ENCODE measurements around the gene TMEM184C. TPM values are rescaled to one million over a fixed set of nuclear protein-coding genes. Genes with fewer than 3 reads are reported as not detected.

The TMEM184C gene
- 17.6 TPM for polyA plus RNA-seq (2013)

DNA sequence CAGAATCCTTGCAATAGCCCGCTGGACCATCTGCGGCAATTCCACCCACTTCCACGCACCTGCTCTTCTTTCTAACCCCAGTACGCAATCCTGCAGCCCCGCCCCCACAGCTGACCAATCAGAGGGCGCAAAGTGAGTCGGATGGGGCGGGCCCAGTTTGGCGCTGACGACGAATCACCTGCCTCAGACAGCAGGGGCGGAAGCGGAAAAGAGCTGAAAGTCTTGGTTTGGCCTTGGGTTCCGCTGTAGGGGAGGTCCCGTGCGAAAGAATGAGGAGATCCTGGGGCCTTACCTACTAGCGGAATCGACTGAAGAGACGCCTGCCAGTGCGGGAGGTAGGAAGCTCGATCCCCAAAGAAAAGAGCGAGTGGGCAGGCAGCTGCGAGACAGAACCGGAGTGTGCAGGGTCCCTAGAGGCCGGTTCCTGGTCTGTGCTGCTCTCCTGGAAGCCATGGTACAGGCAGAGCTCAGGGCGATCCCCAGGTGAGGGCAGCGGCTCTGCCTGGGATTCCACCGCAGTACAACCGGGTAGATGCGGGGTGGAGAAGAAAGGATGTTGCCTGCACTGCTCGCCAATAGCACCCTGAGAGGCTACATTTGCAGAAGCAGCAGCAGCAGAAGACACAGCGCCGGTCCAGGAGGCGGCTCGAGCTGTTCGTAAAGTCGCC is at the start of gene TMEM184C:
Gene TMEM184C (plus strand): TSS at position 225 of the 668 bp plus-strand sequence. CDS start 560 bp downstream, outside the sequence.
- Histone ChIP-seq H3K9me3 (ENCODE audit: control extremely low read depth in 1 of 5, control insufficient read depth in 4 of 5, insufficient read depth in 2 of 5, low read depth in 1 of 5, low read length in 4 of 5) (no peaks in the 10 kb centered on the region), H3K36me3 (ENCODE audit: control insufficient read depth in 4 of 4, insufficient read depth in 4 of 4, low read length in 3 of 4) (peaks cover 3 to 8% (median 5%) of the 10 kb centered on the region in 4 experiments), H3K27me3 (replicated peaks in 2 of 5; ENCODE audit: control insufficient read depth in 4 of 5, insufficient read depth in 5 of 5, low read length in 4 of 5) (peaks cover 0 to 5% (median 0%) of the 10 kb centered on the region in 5 experiments), H3K27ac (ENCODE audit: insufficient read depth in 1 of 2, low read depth in 1 of 2, low read length in 2 of 2, poor library complexity in 1 of 2, severe bottlenecking in 2 of 2) (peak within 1 kb of the TSS; percentile 91 to 95), H3K4me3 (ENCODE audit: control insufficient read depth in 1 of 7, extremely low read depth in 1 of 7, insufficient read depth in 4 of 7, low read depth in 2 of 7, low read length in 6 of 7) (peak within 1 kb of the TSS; percentile 92 to 100 (median 97)), H3K4me1 (ENCODE audit: control extremely low read depth in 1 of 4, control insufficient read depth in 4 of 4, insufficient read depth in 4 of 4, low read length in 3 of 4) (peaks cover 11 to 31% (median 17%) of the 10 kb centered on the region in 4 experiments)
- ChIA-PET POLR2A (interaction anchor here (0.6 to 1.1 kb wide), 2 partner anchors 51 to 66 kb away, joined by 3 read pairs; partner anchors contain the start of gene PRMT9), CTCF (interaction anchor here (0.7 to 3.8 kb wide), 8 partner anchors 12 to 248 kb away, joined by 3 to 27 read pairs (median 4); partner anchors contain the start of gene ARHGAP10)
- DNase-seq: peak; percentile 96 to 99 (median 99)
- WGBS (ENCODE audit: insufficient coverage): 0% methylated on average over 37 of the region's 37 CpGs

DNA sequence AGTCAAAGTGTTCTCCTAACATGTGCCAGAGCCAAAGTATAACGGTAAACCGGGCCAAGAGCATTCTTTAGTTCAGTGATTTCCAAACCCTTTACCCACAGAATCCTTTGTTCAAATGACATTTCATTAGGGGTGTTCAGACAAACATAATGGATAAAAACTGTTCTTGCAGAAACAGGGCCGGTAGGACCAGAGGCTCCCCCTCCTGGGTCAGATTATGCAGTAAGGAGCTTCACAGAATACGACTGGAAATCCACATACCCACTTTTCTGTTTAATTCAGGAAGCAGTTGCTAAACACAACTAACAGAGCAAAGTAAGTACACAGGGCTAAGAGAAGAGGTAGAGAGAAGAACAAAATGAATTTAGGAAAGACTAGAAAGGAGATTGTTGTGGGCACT is 46.6 kb upstream of the TMEM184C start:
- Histone ChIP-seq H3K9me3 (ENCODE audit: control extremely low read depth in 1 of 5, control insufficient read depth in 4 of 5, insufficient read depth in 2 of 5, low read depth in 1 of 5, low read length in 4 of 5) (peaks cover 0 to 3% (median 0%) of the 10 kb centered on the region in 5 experiments), H3K4me3 (ENCODE audit: control insufficient read depth in 1 of 7, extremely low read depth in 1 of 7, insufficient read depth in 4 of 7, low read depth in 2 of 7, low read length in 6 of 7) (no peak overlapping the region), H3K27me3 (replicated peaks in 2 of 5; ENCODE audit: control insufficient read depth in 4 of 5, insufficient read depth in 5 of 5, low read length in 4 of 5) (peaks cover 0 to 2% (median 0%) of the 10 kb centered on the region in 5 experiments), H3K27ac (ENCODE audit: insufficient read depth in 1 of 2, low read depth in 1 of 2, low read length in 2 of 2, poor library complexity in 1 of 2, severe bottlenecking in 2 of 2) (no peak overlapping the region), H3K36me3 (ENCODE audit: control insufficient read depth in 4 of 4, insufficient read depth in 4 of 4, low read length in 3 of 4) (no peaks in the 10 kb centered on the region), H3K4me1 (ENCODE audit: control extremely low read depth in 1 of 4, control insufficient read depth in 4 of 4, insufficient read depth in 4 of 4, low read length in 3 of 4) (no peaks in the 10 kb centered on the region)
- 78% methylated on average over 1 of the region's 4 CpGs for WGBS (ENCODE audit: insufficient coverage)
- ChIA-PET CTCF (interaction anchor here (0.7 kb wide), 1 partner anchor 297 kb away, joined by 3 read pairs; no protein-coding TSS in a partner anchor), POLR2A (no interaction called here)
- DNase-seq: no peak

DNA sequence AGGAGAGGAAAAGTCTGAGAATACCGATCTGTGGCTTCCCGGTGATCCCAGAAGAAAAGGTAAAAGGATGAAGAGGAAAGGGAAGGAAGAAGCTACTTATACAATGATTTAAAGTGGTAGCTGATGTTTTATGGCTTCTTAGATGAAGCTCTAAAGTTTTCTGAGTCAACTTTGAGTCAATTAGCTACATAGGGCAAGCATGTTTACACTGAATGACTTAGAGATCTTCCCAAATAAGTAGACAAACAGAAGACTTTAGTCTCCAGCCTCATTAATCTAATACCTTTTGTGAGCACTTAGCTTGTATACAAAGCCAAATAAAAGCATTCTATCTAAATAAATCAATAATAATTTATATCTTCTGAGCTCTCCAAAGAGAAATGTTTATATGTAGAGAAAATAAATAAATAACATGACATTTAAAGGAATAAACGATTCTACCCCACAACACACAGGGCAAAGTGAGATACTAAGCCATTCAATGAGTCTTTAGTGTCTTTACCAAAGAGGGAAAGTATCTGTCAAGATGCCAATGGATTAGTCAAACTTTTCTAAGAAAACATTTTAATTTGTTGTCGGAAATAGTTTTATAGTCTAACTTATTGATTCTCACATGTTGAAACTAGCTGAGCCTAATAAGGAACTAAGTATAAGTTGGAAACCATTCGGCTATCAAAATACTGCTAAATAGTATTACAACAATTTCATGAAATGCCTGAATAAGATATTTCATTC is 46.0 kb upstream of the TMEM184C start:
- peaks cover 0 to 3% (median 0%) of the 10 kb centered on the region in 5 experiments for H3K9me3 ChIP-seq (ENCODE audit: control extremely low read depth in 1 of 5, control insufficient read depth in 4 of 5, insufficient read depth in 2 of 5, low read depth in 1 of 5, low read length in 4 of 5)
- ChIA-PET POLR2A (no interaction called here), CTCF (interaction anchor here (0.7 kb wide), 1 partner anchor 296 kb away, joined by 3 read pairs; no protein-coding TSS in a partner anchor)
- DNase-seq: no peak
- H3K36me3 ChIP-seq (ENCODE audit: control insufficient read depth in 4 of 4, insufficient read depth in 4 of 4, low read length in 3 of 4): no peaks in the 10 kb centered on the region
- peaks cover 0 to 2% (median 0%) of the 10 kb centered on the region in 5 experiments for H3K27me3 ChIP-seq (replicated peaks in 2 of 5; ENCODE audit: control insufficient read depth in 4 of 5, insufficient read depth in 5 of 5, low read length in 4 of 5)
- WGBS (ENCODE audit: insufficient coverage): 87% methylated on average over 3 of the region's 5 CpGs
- no peak overlapping the region for H3K4me3 ChIP-seq (ENCODE audit: control insufficient read depth in 1 of 7, extremely low read depth in 1 of 7, insufficient read depth in 4 of 7, low read depth in 2 of 7, low read length in 6 of 7)
- no peak overlapping the region for H3K27ac ChIP-seq (ENCODE audit: insufficient read depth in 1 of 2, low read depth in 1 of 2, low read length in 2 of 2, poor library complexity in 1 of 2, severe bottlenecking in 2 of 2)
- H3K4me1 ChIP-seq (ENCODE audit: control extremely low read depth in 1 of 4, control insufficient read depth in 4 of 4, insufficient read depth in 4 of 4, low read length in 3 of 4): no peaks in the 10 kb centered on the region

DNA sequence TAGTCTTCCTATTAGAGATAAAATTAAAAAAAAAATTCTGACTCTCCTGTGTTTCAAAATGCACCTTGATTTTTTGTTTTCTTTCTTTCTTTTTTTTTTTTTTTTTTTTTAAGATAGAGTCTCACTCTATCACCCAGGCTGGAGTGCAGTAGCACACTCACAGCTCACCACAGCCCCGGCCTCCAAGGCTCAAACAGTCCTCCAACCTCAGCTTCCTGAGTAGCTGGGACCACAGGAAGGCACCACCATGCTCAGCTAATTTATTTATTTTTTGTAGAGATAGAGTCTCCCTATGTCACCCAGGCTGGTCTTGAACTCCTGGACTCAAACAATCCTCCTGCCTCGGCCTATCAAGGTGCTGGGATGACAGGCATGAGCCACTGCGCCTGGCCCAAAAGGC is 41.1 kb upstream of the TMEM184C start:
- peak in 2 of 3 donors; percentile 25 to 49 for DNase-seq
- ChIA-PET POLR2A (no interaction called here), CTCF (interaction anchor here (0.6 to 1.1 kb wide), 3 partner anchors 13 to 657 kb away, joined by 3 read pairs; no protein-coding TSS in a partner anchor)
- no peak overlapping the region for H3K27ac ChIP-seq (ENCODE audit: insufficient read depth in 1 of 2, low read depth in 1 of 2, low read length in 2 of 2, poor library complexity in 1 of 2, severe bottlenecking in 2 of 2)
- no peaks in the 10 kb centered on the region for H3K9me3 ChIP-seq (ENCODE audit: control extremely low read depth in 1 of 5, control insufficient read depth in 4 of 5, insufficient read depth in 2 of 5, low read depth in 1 of 5, low read length in 4 of 5)
- H3K4me1 ChIP-seq (ENCODE audit: control extremely low read depth in 1 of 4, control insufficient read depth in 4 of 4, insufficient read depth in 4 of 4, low read length in 3 of 4): no peaks in the 10 kb centered on the region
- no peaks in the 10 kb centered on the region for H3K27me3 ChIP-seq (replicated peaks in 2 of 5; ENCODE audit: control insufficient read depth in 4 of 5, insufficient read depth in 5 of 5, low read length in 4 of 5)
- 94% methylated on average over 2 of the region's 3 CpGs for WGBS (ENCODE audit: insufficient coverage)
- no peaks in the 10 kb centered on the region for H3K36me3 ChIP-seq (ENCODE audit: control insufficient read depth in 4 of 4, insufficient read depth in 4 of 4, low read length in 3 of 4)
- H3K4me3 ChIP-seq (ENCODE audit: control insufficient read depth in 1 of 7, extremely low read depth in 1 of 7, insufficient read depth in 4 of 7, low read depth in 2 of 7, low read length in 6 of 7): no peak overlapping the region

DNA sequence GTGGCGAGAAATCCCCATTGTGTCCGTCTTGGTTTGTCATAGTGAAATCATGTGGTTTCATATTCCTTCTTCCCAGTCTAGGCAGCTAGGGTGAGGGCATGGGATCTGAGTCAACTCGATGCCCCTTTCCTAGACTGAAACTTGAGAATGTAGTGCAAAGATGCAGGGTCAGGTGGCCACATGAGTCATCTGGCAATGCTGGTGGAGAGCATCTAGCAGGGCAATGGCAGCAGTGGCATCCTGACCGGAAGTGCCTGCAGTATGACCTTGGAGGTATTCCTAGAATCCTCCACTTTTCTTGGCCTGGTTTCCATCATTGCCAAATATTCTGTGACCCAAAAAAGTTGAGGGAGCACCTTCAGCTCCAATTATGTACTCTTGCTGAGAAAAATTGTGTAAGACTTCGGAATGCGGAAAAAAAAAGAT is 39.1 kb upstream of the TMEM184C start:
- no peaks in the 10 kb centered on the region for H3K27me3 ChIP-seq (replicated peaks in 2 of 5; ENCODE audit: control insufficient read depth in 4 of 5, insufficient read depth in 5 of 5, low read length in 4 of 5)
- H3K36me3 ChIP-seq (ENCODE audit: control insufficient read depth in 4 of 4, insufficient read depth in 4 of 4, low read length in 3 of 4): no peaks in the 10 kb centered on the region
- no peak overlapping the region for H3K4me3 ChIP-seq (ENCODE audit: control insufficient read depth in 1 of 7, extremely low read depth in 1 of 7, insufficient read depth in 4 of 7, low read depth in 2 of 7, low read length in 6 of 7)
- H3K4me1 ChIP-seq (ENCODE audit: control extremely low read depth in 1 of 4, control insufficient read depth in 4 of 4, insufficient read depth in 4 of 4, low read length in 3 of 4): no peaks in the 10 kb centered on the region
- ChIA-PET POLR2A (no interaction called here), CTCF (no interaction called here)
- no peaks in the 10 kb centered on the region for H3K9me3 ChIP-seq (ENCODE audit: control extremely low read depth in 1 of 5, control insufficient read depth in 4 of 5, insufficient read depth in 2 of 5, low read depth in 1 of 5, low read length in 4 of 5)
- no peak for DNase-seq
- no peak overlapping the region for H3K27ac ChIP-seq (ENCODE audit: insufficient read depth in 1 of 2, low read depth in 1 of 2, low read length in 2 of 2, poor library complexity in 1 of 2, severe bottlenecking in 2 of 2)
- 89% methylated on average over 4 of the region's 6 CpGs for whole genome bisulfite sequencing (ENCODE audit: insufficient coverage)

DNA sequence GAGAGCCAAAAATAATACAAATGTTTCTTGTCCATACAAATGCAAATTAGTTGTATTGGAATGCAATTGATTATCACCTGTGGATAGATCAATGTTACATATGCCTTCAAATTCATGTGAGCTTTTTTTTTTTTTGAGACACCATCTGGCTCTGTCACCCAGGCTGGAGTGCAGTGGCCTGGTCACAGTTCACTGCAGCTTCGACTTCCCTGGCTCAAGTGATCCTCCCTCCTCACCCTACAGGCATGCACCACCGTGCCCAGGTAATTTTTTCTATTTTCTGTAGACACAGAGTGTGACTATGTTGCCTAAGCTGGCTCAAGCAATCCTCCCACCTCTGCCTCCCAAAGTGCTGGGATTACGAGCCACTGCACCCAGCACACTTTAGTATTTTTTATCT is 38.6 kb upstream of the TMEM184C start:
- H3K9me3 ChIP-seq (ENCODE audit: control extremely low read depth in 1 of 5, control insufficient read depth in 4 of 5, insufficient read depth in 2 of 5, low read depth in 1 of 5, low read length in 4 of 5): no peaks in the 10 kb centered on the region
- no peaks in the 10 kb centered on the region for H3K36me3 ChIP-seq (ENCODE audit: control insufficient read depth in 4 of 4, insufficient read depth in 4 of 4, low read length in 3 of 4)
- 100% methylated on average over 2 of the region's 3 CpGs for WGBS (ENCODE audit: insufficient coverage)
- POLR2A ChIA-PET: no interaction called here
- DNase-seq: no peak
- no peak overlapping the region for H3K27ac ChIP-seq (ENCODE audit: insufficient read depth in 1 of 2, low read depth in 1 of 2, low read length in 2 of 2, poor library complexity in 1 of 2, severe bottlenecking in 2 of 2)
- no peak overlapping the region for H3K4me3 ChIP-seq (ENCODE audit: control insufficient read depth in 1 of 7, extremely low read depth in 1 of 7, insufficient read depth in 4 of 7, low read depth in 2 of 7, low read length in 6 of 7)
- H3K27me3 ChIP-seq (replicated peaks in 2 of 5; ENCODE audit: control insufficient read depth in 4 of 5, insufficient read depth in 5 of 5, low read length in 4 of 5): no peaks in the 10 kb centered on the region
- CTCF ChIA-PET: no interaction called here
- H3K4me1 ChIP-seq (ENCODE audit: control extremely low read depth in 1 of 4, control insufficient read depth in 4 of 4, insufficient read depth in 4 of 4, low read length in 3 of 4): no peaks in the 10 kb centered on the region

DNA sequence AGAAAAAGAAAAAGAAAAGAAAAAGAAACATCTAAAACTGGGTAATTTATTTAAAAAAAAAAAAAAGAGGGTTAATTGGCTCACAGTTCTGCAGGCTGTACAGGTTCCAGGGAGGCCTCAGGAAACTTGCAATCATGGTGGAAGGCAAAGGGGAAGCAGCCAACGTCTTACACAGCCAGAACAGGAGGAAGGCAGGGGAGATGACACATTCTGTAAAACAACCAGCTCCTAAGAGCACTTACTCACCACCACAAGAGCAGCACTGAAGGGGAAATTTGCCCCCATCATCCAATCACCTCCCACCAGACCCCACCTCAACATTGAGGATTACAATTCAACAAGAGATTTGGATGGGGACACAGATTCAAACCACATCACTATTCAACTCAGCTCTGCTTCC is 36.8 kb upstream of the TMEM184C start:
- H3K9me3 ChIP-seq (ENCODE audit: control extremely low read depth in 1 of 5, control insufficient read depth in 4 of 5, insufficient read depth in 2 of 5, low read depth in 1 of 5, low read length in 4 of 5): peaks cover 0 to 4% (median 0%) of the 10 kb centered on the region in 5 experiments
- CTCF ChIA-PET: interaction anchor here (1.9 kb wide), 1 partner anchor 8 kb away, joined by 5 read pairs; no protein-coding TSS in a partner anchor
- WGBS (ENCODE audit: insufficient coverage): no CpG with 5 or more reads among the region's 1 CpG

More for the DNA sequence above, 36.8 kb upstream of the TMEM184C start:
- POLR2A ChIA-PET: no interaction called here
- no peak overlapping the region for H3K4me3 ChIP-seq (ENCODE audit: control insufficient read depth in 1 of 7, extremely low read depth in 1 of 7, insufficient read depth in 4 of 7, low read depth in 2 of 7, low read length in 6 of 7)
- no peaks in the 10 kb centered on the region for H3K4me1 ChIP-seq (ENCODE audit: control extremely low read depth in 1 of 4, control insufficient read depth in 4 of 4, insufficient read depth in 4 of 4, low read length in 3 of 4)
- H3K36me3 ChIP-seq (ENCODE audit: control insufficient read depth in 4 of 4, insufficient read depth in 4 of 4, low read length in 3 of 4): no peaks in the 10 kb centered on the region
- H3K27me3 ChIP-seq (replicated peaks in 2 of 5; ENCODE audit: control insufficient read depth in 4 of 5, insufficient read depth in 5 of 5, low read length in 4 of 5): no peaks in the 10 kb centered on the region
- DNase-seq: no peak
- H3K27ac ChIP-seq (ENCODE audit: insufficient read depth in 1 of 2, low read depth in 1 of 2, low read length in 2 of 2, poor library complexity in 1 of 2, severe bottlenecking in 2 of 2): no peak overlapping the region

Data from common myeloid progenitor, CD34-positive (primary cell).